Measurements from ENCODE around the gene TMA7.

- no peak for TF ChIP-seq CTCF (tag by site-specific recombination; IDR thresholded peaks at IDR 0.05)
- TF ChIP-seq ZNF221 (tag by site-specific recombination; IDR thresholded peaks at IDR 0.05; ENCODE audit: borderline replicate concordance) = no peak
- no peak for TF ChIP-seq TCF7L2 (IDR thresholded peaks at IDR 0.05; ENCODE audit: borderline replicate concordance, low read depth, low read length)
- no peak for TF ChIP-seq ZNF121 (tag by site-specific recombination; IDR thresholded peaks at IDR 0.05)
These were observed 25.1 kb downstream of the TMA7 start for GRCh38 chr3:48465237-48465530.
